Aorta (tissue), 5 donors: Measurements from ENCODE around the gene PRELID2. TPM values are rescaled to one million over a fixed set of nuclear protein-coding genes. Genes with fewer than 3 reads are reported as not detected.
"Not testable (repeated sequence)": the region's sequence is repeated elsewhere in the genome, so short reads cannot be mapped to it uniquely, and the experiment has no call there.

Experiments
- ATAC-seq: fragments of 200-7000 bp; cut with Tn5 transposase; one replicate; pipeline ENCODE4 v1.9.1; 2022; ENCODE audit warnings: moderate library complexity; ENCODE audit not compliant: low FRiP score
- DNase-seq, 2 donors: peaks; one replicate each; pipeline ENCODE4 v3.0.0-alpha.2; 2020
- H3K27ac ChIP-seq, 2 donors: one replicate each; pipeline ENCODE4 v1.5.1; 2013; ENCODE audit warnings: low read length in 2 of 2, mild to moderate bottlenecking in 2 of 2, moderate library complexity in 2 of 2, control low read depth in 1 of 2, inconsistent platforms in 1 of 2, low read depth in 1 of 2
- H3K27me3 ChIP-seq, 2 donors: one replicate each; pipeline ENCODE4 v1.6.1; 2013; ENCODE audit warnings: control low read depth in 1 of 2, low read length in 1 of 2, mild to moderate bottlenecking in 1 of 2, moderate library complexity in 1 of 2; ENCODE audit not compliant: insufficient read depth in 2 of 2, control insufficient read depth in 1 of 2
- H3K36me3 ChIP-seq, 2 donors: one replicate each; pipeline ENCODE4 v1.6.1; 2013; ENCODE audit warnings: control low read depth in 1 of 2, low read length in 1 of 2, mild to moderate bottlenecking in 1 of 2; ENCODE audit not compliant: insufficient read depth in 2 of 2, control insufficient read depth in 1 of 2
- H3K4me1 ChIP-seq, 2 donors: one replicate each; pipeline ENCODE4 v1.6.1; 2013; ENCODE audit warnings: low read length in 2 of 2, control low read depth in 1 of 2, mild to moderate bottlenecking in 1 of 2, moderate library complexity in 1 of 2; ENCODE audit not compliant: insufficient read depth in 2 of 2, control insufficient read depth in 1 of 2
- H3K4me3 ChIP-seq, 2 donors: one replicate each; pipeline ENCODE4 v1.5.1; 2013; ENCODE audit warnings: low read length in 2 of 2, control low read depth in 1 of 2, mild to moderate bottlenecking in 1 of 2
- H3K9me3 ChIP-seq: one replicate; pipeline ENCODE4 v1.6.1; 2013; ENCODE audit warnings: mild to moderate bottlenecking, low read length; ENCODE audit not compliant: control insufficient read depth
- WGBS, 2 donors: extraction: QIAGEN DNeasy Blood & Tissue Kit; methylation state at CpG; one replicate each; pipeline ENCODE4 v1.1.7; 2013; 5-methylcytosine and 5-hydroxymethylcytosine counted together
- intact Hi-C, 2 donors: fragments of 100-400 bp; cut with DNase I; formaldehyde crosslinking; loops; one replicate each; pipeline versions ENCODE4 v1.14.2 to v1.15.0; 2022
- polyA plus RNA-seq, 2 donors: library from polyadenylated mRNA; stranded (reverse); fragments of 200-250 nt; gene quantifications; one replicate each; pipeline ENCODE4 v1.2.3, GENCODE V29; 2013
- total RNA-seq, 2 donors: library from RNA; stranded (reverse); fragmentation: NEBNext Ultra II Directional; extraction: Animal tissue kit (Norgen Biotek cat#: 25700); gene quantifications; one replicate each; pipeline ENCODE4 v1.2.1, GENCODE V29; 2021
- donor health status: healthy with polysubstance abuse.
- donor health status: Bipolar disorder and iron deficiency.
- donor health status: DM: no; HTN: no; CAD: no.
- donor health status: DM: no; HTN: no; CAD: no.
- donor health status: DM: yes; HTN: yes; CAD: no.

The PRELID2 gene
- total and polyA plus RNA-seq, 4 donors: 4.3 to 28.7 (median 15.8) TPM

- intact Hi-C loops: no loop called here
- 85 to 90% methylated on average over 6 of the region's 6 CpGs for WGBS, 2 donors
- Histone ChIP-seq H3K9me3 (peaks cover 1% of the 10 kb centered on the region), H3K4me1 (no peaks in the 10 kb centered on the region), H3K4me3 (no peak overlapping the region), H3K36me3 (no peaks in the 10 kb centered on the region), H3K27me3 (no peaks in the 10 kb centered on the region), H3K27ac (no peak overlapping the region)
- ATAC-seq (no peak), DNase-seq (no peak)
These were observed 12.7 kb upstream of the PRELID2 start for GRCh38 chr5:145847499-145848497.

GRCh38 chr5:145846081-145846480 is 10.9 kb upstream of the PRELID2 start:
- peaks cover 1% of the 10 kb centered on the region for H3K9me3 ChIP-seq
- ATAC-seq (no peak), DNase-seq (no peak)
- WGBS, 2 donors: 29 to 40% methylated on average over 3 of the region's 3 CpGs
- no peak overlapping the region for H3K4me3 ChIP-seq
- H3K27me3 ChIP-seq: no peaks in the 10 kb centered on the region
- no peaks in the 10 kb centered on the region for H3K4me1 ChIP-seq
- intact Hi-C loops: no loop called here
- H3K27ac ChIP-seq: no peak overlapping the region
- no peaks in the 10 kb centered on the region for H3K36me3 ChIP-seq

GRCh38 chr5:145841299-145841698 is 6.2 kb upstream of the PRELID2 start:
- H3K27ac ChIP-seq: no peak overlapping the region
- DNase-seq (no peak), ATAC-seq (no peak)
- no peaks in the 10 kb centered on the region for H3K36me3 ChIP-seq
- H3K9me3 ChIP-seq: peaks cover 1% of the 10 kb centered on the region
- intact Hi-C loops: no loop called here
- H3K4me1 ChIP-seq: no peaks in the 10 kb centered on the region
- H3K27me3 ChIP-seq: no peaks in the 10 kb centered on the region
- H3K4me3 ChIP-seq: no peak overlapping the region

GRCh38 chr5:145840458-145841132 is 5.5 kb upstream of the PRELID2 start:
- no peaks in the 10 kb centered on the region for H3K27me3 ChIP-seq
- H3K36me3 ChIP-seq: no peaks in the 10 kb centered on the region
- H3K27ac ChIP-seq: no peak overlapping the region
- no peaks in the 10 kb centered on the region for H3K4me1 ChIP-seq
- H3K4me3 ChIP-seq: no peak overlapping the region
- intact Hi-C loops: no loop called here
- ATAC-seq (no peak), DNase-seq (no peak)
- WGBS, 2 donors: 91 to 93% methylated on average over 3 of the region's 3 CpGs
- no peaks in the 10 kb centered on the region for H3K9me3 ChIP-seq

GRCh38 chr5:145838276-145838675 is 3.1 kb upstream of the PRELID2 start:
- Histone ChIP-seq H3K36me3 (no peaks in the 10 kb centered on the region), H3K4me1 (no peaks in the 10 kb centered on the region), H3K9me3 (no peaks in the 10 kb centered on the region), H3K4me3 (no peak overlapping the region), H3K27me3 (no peaks in the 10 kb centered on the region), H3K27ac (no peak overlapping the region)
- ATAC-seq: no peak
- intact Hi-C loops: loop anchor here (5.0 to 10.0 kb wide), 4 partner anchors 94 to 1633 kb away; no protein-coding TSS in a partner anchor
- WGBS, 2 donors: 80% methylated on average over 6 of the region's 6 CpGs
- no peak for DNase-seq

- intact Hi-C loops: loop anchor here (5.0 to 10.0 kb wide), 4 partner anchors 96 to 1631 kb away; no protein-coding TSS in a partner anchor
- not testable (repeated sequence) for H3K4me1 ChIP-seq, H3K27me3 ChIP-seq, H3K9me3 ChIP-seq, H3K4me3 ChIP-seq, ATAC-seq, DNase-seq, H3K27ac ChIP-seq, H3K36me3 ChIP-seq
- 96 to 97% methylated on average over 13 of the region's 13 CpGs for WGBS, 2 donors
These were observed 1.1 kb upstream of the PRELID2 start for GRCh38 chr5:145836241-145836640.

- no peak for DNase-seq
- Histone ChIP-seq H3K27me3 (no peaks in the 10 kb centered on the region), H3K36me3 (no peaks in the 10 kb centered on the region), H3K9me3 (no peaks in the 10 kb centered on the region), H3K4me1 (peaks cover 0 to 7% of the 10 kb centered on the region in 2 donors), H3K4me3 (peak overlapping the region; percentile 37 to 92), H3K27ac (peak overlapping the region; percentile 35 to 69)
- WGBS, 2 donors: 40 to 45% methylated on average over 18 of the region's 18 CpGs
- intact Hi-C loops: loop anchor here (5.0 to 10.0 kb wide), 4 partner anchors 96 to 1631 kb away; no protein-coding TSS in a partner anchor
- ATAC-seq: no peak
These were observed 702 bp upstream of the PRELID2 start for GRCh38 chr5:145835848-145836239.

GRCh38 chr5:145834554-145834916 is 607 bp downstream of the PRELID2 start:
- 14 to 15% methylated on average over 10 of the region's 10 CpGs for WGBS, 2 donors
- H3K4me3 ChIP-seq: peak overlapping the region; percentile 37 to 92
- H3K27me3 ChIP-seq: no peaks in the 10 kb centered on the region
- no peak for DNase-seq
- H3K27ac ChIP-seq: peak overlapping the region in 1 of 2 donors; percentile 21
- intact Hi-C loops: loop anchor here in 1 of 2 donors (10.0 kb wide), 2 partner anchors 220 to 1630 kb away; no protein-coding TSS in a partner anchor
- H3K36me3 ChIP-seq: no peaks in the 10 kb centered on the region
- H3K9me3 ChIP-seq: no peaks in the 10 kb centered on the region
- no peak for ATAC-seq
- H3K4me1 ChIP-seq: peaks cover 0 to 7% of the 10 kb centered on the region in 2 donors
